ENCODE measurements around the gene TCHP.

The TCHP gene

DNA sequence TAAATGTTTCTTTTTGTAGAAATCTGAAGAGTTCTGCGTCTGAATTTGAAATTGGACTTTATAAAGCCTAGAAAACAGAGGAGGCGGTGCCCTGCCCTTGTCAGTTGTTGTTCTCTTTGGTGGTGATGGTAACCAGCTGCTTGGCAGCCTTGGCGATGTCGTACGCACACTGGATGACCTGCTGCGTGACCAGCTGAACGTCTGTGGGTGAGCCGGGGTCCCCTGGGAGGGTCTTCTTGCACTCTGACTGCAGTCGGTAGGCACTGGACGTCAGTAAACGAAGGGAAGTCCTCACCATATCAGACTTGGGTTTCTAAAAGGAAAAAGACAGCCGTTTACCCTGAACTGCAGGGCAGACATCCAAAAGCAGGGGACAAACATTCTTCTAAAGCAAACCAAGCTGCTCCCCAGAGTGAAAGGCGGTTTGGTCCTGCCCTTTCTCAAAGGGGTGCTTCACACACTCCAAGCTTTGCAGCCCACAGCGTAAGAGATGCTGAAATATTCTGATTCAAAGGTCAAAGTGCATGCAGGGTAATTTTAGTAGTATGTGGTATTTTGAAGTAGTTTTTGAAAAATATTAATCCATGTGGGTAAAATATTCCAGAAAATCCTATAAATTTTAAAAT is 32.9 kb downstream of the TCHP start:
- no peak for DNase-seq (ENCODE audit: low spot score)

DNA sequence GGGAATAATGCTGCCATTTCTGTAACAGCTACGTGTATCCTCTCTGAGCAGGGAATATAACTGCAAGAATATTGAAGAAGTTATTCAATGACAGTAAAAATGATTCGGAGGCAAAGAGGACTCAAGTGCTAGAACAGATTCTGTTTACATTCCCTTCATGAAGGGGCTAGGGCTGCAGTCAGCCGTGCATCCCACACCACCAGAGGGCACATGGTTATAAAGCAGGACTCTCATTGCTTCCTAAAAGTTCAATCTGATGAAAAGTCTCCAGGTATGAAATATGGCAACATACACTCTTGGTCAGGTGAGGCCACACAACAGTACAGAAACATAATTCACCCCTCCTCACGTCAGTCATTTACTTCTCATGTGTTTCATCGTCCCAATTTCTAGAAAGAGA is 34.0 kb downstream of the TCHP start:
- no peak for DNase-seq (ENCODE audit: low spot score)

DNA sequence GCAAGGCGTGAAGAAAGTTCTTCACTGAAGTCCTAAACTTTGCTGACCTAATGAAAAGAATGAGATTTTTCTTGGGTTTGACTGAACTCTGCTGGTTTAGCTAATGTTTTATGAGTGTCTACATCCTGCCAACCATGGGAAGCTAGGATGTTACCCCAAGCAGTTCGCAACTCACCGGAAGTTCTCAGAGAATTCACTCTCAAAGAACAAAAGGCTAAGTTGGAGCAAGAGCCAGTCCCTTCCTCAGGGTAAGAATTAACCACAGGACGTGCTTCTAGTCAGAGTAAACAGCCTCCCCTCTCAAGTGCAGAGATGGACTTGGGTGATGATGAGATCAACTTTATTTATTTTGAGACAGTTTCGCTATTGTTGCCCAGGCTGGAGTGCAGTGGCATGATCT is 37.3 kb downstream of the TCHP start:
- no peak for DNase-seq (ENCODE audit: low spot score)

DNA sequence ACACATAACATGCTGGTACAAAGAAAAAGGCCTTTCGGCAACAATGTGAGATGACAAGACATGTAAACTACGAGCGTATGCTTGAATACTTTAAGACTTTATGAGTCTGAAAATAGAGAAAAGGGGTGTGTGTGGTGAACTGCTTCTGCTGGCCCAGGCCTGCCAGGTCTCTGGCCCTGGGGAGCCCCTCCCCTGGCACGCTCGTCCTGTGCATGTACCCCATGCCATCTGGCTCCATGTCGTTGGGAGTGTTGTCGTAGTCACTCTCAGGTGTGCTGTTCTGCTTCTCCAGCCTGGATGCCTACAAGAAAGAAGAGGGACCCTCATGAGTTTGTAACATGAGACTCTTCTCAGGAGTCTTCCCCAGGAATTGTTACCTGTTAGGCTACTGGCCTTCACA is 38.9 kb downstream of the TCHP start:
- peak; percentile 9 for DNase-seq (ENCODE audit: low spot score)

DNA sequence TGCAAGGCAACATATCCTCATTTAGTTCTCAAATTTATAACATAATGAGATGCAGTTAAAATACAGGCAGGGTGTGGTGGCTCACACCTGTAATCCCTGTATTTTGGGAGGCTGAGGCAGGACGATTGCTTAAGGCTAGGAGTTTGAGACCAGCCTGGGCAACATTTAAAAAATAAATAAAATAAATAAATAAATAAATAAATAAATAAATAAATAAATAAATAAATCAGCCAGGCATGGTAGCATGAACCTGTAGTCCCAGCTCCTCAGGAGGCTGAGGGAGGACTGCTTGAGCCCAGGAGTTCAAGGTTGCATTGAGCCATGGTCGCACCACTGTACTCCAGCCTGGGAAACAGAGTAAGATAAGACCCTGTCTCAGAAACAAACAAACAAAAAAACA is 39.4 kb downstream of the TCHP start:
- no peak for DNase-seq (ENCODE audit: low spot score)

DNA sequence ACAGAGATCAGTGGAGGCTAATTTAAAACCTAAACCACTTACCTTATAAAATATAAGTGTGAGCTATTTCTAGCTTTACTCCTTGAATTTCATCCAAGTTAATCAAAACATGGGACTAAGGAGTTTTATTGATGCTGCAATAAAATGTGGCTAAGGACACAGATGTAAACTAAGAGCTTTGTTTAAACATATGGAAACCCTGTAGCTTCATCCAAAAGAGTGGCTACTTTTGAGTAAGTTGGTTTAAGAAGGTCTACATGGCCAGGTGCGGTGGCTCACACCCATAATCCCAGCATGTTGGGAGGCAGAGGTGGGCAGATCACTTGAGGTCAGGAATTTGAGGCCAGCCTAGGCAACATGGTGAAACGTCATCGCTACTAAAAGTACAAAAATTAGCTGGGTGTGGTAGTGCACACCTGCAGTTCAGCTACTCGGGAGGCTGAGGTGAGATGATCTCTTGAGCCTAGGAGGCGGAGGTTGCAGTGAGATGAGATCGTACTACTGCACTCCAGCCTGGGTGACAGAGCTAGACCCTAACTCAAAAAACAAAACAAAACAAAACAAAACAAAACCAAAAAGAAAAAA is 40.4 kb downstream of the TCHP start:
- no peak for DNase-seq (ENCODE audit: low spot score)

DNA sequence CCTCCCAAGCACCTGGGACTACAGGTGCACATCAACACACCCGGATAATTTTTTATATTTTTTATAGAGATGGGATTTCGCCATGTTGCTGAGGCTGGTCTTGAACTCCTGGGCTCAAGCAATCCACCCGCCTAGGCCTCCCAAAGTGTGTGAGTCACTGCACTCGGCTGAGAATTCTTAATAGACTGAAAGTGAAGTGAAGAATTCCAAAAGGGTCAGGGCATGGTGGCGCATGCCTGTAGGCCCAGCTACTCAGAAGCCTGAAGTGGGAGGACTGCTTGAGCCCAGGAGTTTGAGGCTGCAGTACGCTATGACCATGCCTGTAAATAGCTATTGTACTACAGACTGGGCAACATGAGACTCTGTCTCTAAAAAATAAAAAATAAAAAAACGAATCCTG is 43.7 kb downstream of the TCHP start:
- no peak for DNase-seq (ENCODE audit: low spot score)

DNA sequence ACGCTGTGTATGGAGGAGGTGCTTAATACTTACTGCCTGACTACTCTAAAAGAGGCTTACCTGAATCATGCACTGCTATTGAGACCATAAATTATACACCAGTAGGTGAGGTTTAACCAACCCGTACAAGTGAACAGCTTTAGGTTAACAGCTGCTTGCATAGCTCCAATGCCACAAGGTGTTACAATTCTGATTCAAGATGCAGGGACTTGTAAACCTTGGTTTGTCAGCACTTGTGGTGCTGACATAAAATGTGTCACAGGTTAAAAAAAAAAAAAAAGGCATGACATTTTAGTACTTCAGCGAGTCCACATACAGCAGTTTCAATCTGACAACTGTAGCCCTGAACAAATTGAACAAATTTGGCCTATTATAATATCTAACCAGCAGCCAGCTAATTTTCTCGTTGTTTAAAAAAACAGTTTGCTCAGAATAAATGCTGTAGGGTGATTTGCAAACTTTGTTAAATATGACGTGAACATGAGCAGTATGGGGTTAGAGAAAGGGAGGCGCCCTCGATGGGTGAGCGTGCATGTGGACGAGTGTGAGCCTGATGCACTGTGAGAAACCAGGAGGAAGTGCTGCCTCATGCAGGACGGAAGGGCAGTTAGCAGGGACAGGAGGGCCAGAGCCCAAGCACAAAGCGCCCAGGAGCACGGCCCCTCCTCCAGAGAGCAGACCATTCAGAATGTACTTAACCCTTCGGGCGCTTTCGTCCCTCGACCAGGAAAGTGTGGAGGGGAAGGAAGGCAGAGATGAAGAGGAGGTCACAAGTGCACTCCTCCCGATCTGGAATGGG is 44.7 kb downstream of the TCHP start:
- peak; percentile 89 for DNase-seq (ENCODE audit: low spot score)

DNA sequence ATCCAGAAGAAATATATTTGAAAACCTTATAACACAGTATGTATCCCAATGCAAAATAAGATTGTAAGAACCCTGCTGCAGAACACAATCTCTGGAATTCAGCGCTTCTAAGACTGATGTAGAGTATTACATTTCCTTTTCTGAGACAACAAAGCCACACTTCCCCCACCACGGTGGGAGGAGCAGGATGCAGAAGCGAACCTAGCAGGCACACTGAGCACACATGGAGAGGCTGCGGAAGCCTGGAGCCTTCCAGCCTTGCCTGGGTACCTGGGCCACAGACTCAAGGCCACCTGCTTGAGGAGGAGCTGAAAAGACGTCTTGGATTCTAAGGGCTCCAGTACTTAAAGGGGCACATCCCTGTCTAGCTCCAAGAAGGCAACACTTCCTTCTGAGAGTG is 46.4 kb downstream of the TCHP start:
- peak; percentile 68 for DNase-seq (ENCODE audit: low spot score)

DNA sequence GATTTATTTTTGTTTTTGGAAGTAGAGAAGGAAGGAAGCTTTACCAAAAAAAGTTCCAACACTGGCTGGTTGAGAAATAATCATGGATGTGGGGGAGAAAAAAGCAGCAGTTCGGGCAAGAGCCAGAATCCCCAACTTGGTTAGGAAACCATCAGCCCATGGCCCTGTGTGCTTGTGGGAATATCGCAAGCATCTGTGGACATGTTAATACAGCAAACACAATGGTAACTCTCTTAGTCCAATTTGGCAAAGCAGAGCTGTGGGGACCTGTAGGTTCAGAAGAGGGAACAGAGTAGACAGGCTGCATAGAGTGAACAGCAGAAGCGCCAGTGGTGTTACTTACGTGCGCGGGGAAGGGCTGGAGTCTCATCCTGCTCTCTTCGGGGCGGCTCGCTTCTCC is 46.8 kb downstream of the TCHP start:
- DNase-seq (ENCODE audit: low spot score), result no peak

DNA sequence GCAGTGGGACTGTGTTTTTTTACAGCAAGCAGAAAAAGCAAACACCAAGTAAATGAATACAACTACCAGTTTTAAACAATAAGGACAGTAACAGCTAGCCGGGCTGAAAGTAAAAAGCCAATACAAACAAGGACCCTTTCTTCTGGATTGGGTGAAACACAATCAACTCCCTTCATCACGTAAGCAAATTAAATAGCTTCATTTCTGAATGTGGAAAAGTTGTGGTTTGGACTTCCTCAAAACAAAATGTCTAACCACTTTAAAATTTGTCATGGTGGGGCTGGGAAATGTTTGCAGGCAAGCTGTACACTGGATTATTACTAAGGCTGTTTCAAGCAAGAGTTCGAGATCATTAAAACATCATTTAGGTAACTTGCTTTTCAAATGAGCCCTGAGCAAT is 47.4 kb downstream of the TCHP start:
- DNase-seq (ENCODE audit: low spot score), result no peak

DNA sequence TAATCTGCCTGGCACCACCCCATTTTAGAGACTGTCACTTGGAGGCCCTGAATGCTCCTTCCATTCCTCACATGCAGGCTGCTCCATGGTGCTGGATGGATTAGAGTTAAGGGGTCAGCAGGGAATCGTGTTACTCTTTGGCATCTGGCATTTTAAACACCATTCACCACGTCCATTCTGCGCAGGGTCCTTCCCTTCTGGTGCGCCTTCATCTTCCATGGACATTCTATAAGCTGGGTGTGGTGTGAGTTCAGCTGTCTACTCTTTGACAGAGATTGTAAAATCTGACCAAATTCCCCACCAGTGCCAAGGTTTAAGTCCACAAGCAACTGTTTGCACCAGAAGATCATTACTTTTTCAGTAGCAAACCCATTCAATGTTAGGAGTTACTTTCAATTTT is 48.3 kb downstream of the TCHP start:
- DNase-seq (ENCODE audit: low spot score), result no peak

DNA sequence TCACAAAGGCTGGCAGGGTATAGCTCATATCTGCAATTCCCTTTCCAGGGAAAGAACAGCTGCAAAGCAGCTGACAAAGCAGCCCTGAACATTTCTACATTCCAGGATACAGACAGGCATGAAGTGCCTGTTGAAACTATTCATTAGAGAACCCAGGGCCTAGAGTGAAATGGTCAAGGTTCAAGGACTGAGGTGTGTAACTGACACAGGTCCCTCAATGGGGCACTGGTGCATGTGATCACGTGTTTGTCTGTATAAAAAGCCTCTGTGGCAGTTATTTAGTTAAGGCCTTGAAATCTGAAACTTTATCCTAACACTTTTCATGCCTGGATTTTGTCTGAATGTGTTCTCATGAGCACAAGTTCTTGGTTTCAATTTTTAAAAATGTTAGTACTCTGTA is 49.0 kb downstream of the TCHP start:
- no peak for DNase-seq (ENCODE audit: low spot score)

DNA sequence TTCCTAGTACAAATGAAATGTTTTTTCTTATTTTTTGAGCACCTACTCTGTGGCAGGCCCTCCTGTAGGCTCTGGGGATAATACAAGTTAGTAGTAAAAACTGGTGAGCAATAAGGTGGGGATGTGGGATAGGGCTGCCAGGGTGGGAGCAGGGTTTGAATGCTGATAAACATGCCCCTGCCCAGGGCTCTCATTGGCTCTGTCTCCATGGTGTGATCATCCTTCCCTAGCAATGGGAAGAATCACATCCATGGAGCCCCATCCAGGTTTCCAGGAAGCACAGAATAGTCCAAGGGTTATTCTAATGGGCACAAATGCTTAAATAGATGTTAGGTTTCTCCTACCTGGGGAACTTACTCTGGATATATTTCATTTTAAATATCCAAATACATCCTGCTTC is 50.6 kb downstream of the TCHP start:
- no peak for DNase-seq (ENCODE audit: low spot score)

DNA sequence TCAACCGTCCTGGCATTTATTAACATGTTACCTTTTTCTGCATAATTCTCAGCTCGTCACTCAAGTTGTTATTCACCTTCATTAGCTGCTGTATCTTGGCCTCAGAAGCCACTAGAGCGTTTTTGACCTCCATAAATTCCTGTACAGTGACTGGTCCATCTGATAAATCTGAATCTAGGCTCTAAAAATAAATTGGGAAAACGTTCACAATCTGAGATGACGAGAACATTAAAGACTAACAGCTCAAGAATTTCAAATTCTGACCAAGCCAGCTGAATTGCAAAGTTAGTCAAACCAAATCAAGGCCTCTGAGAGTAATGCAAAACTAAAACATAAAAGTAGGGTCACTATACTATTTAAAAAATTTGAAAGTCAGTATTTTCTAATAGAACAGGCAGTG is 51.1 kb downstream of the TCHP start:
- DNase-seq (ENCODE audit: low spot score), result no peak

DNA sequence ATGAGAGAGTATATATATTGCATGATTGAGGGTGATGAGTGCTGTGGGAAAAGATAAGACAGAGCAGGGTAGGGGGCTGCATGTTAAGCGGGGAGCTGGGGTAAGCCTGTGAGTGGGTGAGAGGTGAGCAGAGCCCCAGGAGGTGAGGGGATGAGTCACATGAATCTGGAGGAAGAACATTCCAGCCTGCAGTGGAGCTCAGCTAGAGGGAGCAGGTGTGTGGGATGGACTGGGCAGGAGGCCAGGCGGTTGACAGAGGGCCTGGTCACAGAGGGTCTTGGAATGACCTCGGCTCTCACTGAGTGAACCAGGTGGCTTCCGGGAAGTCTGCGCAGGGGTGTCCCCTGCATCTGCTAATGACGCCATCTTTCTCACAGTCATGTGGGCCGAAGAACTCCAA is 51.7 kb downstream of the TCHP start:
- no peak for DNase-seq (ENCODE audit: low spot score)

DNA sequence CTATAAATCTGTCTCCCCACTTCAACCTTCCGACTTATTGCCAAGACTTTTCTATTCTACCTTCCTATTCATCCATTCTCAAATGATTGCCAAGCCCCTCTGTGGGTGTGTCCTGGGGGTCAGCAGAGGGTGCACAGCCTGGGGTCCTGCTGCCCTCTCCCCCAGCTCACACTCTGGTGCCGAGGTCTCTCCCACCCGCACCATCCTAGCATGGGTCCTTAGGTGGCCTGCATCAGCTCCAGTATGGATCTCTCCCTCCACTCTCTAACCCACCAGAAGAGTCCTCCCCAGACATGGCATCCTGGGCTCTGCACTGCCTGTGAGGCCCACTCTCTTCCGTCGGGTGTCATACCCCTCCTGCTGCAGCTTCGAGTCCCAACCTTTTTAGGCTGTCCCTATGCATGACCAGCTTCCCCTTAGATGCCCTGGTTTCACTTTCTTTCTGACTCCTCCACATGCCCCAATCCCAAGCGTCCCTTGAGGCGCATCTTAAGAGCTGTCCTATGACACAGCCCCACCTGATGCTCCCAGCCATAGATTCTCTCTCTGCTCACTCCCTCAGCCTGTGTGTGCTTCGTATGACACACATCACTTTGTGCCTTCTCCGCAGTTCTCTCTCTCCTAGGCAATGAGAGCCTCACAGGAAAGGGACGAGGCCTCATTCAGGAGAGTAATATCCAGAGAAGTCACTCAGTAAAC is 52.2 kb downstream of the TCHP start:
- DNase-seq (ENCODE audit: low spot score), result no peak

DNA sequence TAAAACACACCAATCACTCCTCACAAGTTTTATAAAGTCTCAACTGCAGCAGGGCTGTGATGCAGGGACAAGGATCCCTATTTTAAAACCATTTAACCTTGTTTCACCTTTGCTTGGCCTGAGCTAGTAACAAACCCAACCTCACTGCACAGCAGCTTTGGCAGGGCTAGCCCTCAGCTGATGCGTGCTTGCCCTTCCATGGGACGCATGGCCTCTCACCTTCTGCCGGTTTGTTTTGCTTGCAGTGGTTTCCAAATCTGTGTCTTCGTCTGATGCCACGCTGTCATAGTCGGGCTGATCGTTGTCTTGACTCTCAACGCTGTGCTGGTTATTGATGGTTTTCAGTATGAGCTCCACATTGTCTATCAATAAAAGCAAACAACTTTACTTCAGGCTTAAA is 52.8 kb downstream of the TCHP start:
- no peak for DNase-seq (ENCODE audit: low spot score)

DNA sequence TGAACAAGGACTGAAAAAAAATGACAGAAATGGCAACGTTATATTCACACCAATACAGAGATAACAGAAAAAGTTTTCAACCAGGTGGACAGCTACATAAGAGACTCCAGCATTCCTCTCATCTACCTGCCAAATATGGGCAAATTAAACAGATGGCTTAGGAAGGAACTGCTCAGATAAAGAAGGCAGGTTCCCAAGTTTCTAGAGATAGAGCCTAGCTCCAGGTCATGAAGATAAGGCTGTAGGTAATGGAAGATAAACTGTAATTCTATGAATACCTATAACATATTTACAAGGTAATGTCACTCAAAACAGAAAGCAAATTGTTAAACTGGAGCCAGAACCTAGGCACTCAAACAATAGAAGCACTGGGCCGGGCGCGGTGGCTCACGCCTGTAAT is 53.6 kb downstream of the TCHP start:
- DNase-seq (ENCODE audit: low spot score), result no peak

DNA sequence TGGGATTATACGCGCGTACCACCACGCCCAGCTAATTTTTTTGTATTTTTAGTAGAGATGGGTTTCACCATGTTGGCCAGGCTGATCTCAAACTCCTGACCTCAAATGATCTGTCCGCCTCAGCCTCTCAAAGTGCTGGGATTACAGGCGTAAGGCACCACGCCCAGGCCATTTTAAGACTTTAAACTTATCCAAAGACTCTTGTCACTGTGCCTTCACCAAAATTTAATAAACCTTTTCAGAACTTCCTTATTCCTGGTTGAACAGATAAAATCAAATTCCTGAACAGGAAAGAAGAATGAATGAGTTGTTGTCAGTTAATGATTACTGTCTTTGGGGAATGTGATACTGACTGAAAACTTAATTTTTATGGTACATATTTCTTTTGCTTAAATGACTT is 58.3 kb downstream of the TCHP start:
- DNase-seq (ENCODE audit: low spot score), result no peak

DNA sequence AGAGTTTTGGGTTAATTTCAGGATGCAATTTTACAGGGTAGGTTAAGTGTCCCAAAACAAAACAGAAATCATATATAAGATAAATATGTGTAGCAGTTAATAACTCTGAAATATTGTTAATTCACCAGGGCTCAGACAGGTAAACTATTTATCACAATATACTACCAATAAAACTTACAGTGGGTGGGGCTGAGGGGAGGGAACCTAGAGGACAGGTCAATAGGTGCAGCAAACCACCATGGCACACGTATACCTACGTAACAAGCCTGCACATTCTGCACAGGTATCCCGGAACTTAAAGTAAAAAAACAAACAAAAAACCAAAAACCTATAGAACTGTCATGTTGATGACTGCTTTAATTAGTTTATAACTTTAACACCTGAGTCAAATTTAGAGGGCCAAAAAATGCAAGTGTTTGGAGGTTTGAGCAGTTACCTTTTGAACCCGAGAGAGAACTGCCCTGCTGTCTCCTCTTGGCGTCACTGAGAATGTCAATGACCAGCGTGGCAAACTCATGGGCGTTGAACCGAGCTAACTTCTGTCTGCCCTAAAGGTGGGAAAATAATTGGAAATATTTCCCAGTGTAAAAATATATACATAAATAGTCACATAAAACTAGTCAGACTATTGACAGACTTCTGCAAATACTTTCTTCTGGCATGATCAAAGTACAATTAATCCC is 59.5 kb downstream of the TCHP start:
- DNase-seq (ENCODE audit: low spot score), result no peak

DNA sequence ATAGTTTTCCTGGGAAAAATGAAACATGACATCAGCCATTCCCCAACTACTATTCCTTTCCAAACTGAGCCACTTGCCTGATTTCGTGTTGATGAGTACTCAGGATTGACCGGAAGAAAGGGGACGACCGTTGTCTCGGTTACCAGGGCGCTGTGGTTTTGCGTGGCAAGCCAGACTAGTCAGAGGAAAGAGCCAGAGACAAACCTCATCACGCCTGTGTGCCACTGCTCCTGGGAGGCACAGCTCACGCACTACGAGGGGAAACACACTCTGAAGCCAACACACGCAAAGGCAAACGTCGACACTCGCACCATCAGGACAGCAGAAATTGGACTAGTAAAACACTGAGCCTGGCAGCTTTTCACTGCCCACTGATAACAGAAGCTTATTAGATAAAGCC is 61.1 kb downstream of the TCHP start:
- no peak for DNase-seq (ENCODE audit: low spot score)

DNA sequence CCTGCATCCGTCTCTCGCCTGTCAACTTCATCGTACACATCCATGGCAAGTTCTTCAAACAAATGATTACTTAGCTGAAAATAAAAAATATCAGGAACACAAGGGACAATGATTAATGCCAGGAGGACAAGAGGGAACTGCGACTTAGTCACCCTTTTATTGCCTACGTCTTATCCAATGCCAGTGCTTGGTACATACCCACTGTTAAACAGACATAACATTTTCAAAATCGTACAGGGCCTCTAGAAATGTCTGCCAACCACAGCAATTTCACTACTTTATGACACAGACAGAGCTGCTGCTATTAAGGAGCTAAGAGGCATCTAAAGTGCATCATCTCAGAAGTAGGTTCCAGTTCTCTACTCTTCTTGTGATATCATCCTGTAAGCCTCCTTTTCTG is 61.5 kb downstream of the TCHP start:
- no peak for DNase-seq (ENCODE audit: low spot score)
